Central memory CD4-positive, alpha-beta T cell (primary cell): ENCODE data around the gene RUSF1.
"Not testable (repeated sequence)": the region's sequence is repeated elsewhere in the genome, so short reads cannot be mapped to it uniquely, and the experiment has no call there.

Experiments
- DNase-seq: peaks from one replicate; pipeline ENCODE4 v3.0.0; 2022

The RUSF1 gene

DNA sequence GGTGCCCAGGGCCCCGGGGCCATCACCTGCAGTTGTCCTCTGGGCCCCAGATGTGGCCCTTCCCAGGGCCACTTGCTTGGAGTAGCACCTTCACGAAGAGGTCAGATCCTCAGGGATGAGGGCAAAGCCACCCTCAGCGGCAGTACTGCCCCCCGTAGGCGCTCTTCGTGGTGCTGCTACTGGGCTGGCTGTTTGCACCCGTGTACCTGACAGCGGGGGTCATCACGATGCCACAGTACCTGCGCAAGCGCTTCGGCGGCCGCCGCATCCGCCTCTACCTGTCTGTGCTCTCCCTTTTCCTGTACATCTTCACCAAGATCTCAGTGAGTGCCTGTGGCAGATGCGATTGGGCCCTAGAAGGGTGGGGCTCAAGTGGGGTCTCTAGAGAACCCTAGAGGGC, 22.6 kb downstream of the RUSF1 start:
- no peak for DNase-seq

DNA sequence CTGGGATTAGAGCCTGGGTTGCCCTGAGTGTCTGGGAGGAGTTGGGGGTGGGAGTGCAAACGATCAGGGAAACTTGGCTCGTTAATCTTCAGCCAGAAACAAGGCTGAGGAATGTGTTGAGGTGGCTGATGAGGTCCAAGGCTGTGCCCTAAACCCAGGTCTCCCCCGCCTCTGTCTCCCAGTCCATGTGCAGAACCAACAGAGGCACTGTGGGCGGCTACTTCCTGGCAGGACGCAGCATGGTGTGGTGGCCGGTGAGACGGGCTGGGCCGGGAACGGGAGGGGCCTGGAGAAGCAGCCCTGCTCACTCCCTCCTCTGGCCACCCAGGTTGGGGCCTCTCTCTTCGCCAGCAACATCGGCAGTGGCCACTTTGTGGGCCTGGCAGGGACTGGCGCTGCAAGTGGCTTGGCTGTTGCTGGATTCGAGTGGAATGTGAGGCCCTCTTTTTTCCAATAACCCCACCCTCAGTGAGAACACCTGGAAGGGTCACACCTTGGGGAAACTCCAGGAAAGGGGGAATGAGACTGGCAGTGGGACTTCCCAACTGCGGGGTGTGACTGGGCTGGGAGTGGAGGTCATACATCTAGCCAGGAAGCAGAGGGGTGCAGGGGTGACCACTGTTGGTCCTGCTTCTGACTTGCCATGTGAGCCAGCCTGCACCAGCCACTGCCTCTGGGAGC, 23.6 kb downstream of the RUSF1 start:
- DNase-seq: no peak

DNA sequence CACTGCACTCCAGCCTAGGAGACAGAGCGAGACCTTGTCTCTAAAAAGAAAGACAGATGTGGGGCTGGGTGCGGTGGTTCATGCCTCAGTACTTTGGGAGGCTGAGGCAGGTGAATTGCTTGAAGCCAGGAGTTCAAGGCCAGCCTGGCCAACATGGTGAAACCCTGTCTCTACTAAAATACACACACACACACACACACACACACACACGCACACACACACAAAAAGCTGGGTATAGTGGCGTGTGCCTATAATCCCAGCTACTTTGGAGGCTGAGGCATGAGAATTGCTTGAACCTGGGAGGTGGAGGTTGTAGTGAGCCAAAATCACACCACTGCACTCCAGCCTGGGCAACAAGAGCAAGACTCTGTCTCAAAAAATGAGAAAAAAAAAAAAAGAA, 24.1 kb downstream of the RUSF1 start:
- not testable (repeated sequence) for DNase-seq

DNA sequence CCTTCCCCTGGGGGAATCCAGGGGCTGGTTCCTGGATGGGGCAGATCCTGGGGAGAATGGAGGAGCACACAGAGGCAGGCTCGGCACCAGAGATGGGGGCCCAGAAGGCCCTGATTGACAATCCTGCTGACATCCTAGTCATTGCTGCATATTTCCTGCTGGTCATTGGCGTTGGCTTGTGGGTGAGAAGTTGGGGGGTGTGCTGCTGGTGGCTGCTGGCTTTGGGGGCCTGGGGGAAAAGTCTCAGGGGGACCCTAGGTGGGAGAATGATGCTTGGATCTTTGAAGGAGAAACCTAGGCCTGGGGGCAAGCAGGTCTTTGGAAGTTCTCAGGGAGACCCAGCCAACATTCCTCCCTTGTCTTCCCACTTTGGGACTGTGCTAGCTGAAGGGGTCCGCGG, 25.1 kb downstream of the RUSF1 start, which contains the start of gene SLC5A2:
Gene SLC5A2, plus strand, starts transcription at position 43 of the 400 bp plus-strand sequence. Its CDS starts 14 bp downstream, at position 57.
- DNase-seq: no peak

DNA sequence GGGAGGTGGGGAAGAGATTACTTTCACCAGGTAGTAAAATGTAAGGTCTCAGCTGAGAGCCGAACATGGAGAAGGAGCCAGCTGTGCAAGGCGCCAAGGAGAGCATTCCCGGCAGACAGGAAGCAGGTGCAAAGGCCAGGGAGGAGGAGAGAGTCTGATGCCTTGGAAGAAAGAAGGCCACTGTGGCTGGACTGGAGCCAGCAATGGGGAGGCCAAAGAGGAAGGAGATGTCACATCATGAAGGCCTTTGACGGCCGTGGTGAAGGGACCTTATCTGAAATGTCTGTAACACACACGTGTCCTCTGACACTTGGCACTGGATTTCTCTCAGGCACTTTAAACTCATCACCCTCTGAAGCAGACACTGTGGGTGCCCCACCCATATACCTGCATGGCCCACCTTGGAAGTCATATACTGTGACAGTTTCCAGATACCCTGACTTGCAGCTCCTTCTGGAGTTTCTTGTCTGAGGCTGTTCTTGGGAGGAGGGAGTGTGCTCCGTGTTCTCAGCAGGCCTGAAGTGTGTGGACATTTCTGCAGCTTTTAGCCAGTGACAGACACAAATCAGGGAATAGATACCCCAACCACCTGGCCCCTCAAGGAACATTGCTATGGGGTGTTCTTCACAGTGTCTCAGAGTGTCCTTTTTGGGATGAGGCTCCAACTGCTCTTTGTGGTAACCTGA, 27.2 kb downstream of the RUSF1 start:
- no peak for DNase-seq

DNA sequence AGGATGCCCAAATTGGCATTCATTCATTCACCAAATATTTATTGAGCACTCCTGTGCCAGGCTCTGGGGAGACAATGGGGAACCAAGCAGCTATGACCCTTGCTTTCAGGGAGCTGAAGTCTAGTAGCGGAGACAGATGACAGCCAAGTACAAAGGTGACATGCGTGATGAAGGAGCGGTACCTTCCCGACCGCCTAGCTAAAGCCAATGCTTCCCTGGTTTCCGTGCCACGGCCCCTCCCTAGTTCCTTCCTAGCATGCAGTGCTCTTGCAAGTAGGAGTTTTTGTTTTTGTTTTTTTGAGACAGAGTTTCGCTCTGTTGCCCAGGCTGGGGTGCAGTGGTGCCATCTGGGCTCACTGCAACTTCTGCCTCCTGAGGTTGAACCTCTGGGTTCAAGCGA, 28.4 kb downstream of the RUSF1 start:
- no peak for DNase-seq

DNA sequence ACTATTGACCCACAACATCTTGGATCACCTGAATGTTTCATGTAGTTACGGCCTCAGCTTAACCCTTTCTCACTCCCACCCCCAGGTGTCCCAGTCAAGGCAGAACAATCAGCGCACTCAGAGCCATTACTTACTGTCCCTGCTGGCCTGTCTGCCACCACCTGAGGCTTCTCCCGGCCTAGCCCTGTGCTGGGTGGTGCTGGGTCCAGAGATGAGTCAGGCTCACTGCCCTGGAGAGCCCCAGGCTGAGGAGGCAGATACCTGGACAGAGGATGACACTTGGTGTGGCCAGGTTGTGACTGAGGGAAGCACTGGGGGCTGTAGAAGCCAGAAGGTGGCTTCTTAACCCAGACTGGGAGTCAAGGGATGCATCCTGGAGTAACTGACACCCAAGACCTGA, 29.2 kb downstream of the RUSF1 start:
- no peak for DNase-seq

DNA sequence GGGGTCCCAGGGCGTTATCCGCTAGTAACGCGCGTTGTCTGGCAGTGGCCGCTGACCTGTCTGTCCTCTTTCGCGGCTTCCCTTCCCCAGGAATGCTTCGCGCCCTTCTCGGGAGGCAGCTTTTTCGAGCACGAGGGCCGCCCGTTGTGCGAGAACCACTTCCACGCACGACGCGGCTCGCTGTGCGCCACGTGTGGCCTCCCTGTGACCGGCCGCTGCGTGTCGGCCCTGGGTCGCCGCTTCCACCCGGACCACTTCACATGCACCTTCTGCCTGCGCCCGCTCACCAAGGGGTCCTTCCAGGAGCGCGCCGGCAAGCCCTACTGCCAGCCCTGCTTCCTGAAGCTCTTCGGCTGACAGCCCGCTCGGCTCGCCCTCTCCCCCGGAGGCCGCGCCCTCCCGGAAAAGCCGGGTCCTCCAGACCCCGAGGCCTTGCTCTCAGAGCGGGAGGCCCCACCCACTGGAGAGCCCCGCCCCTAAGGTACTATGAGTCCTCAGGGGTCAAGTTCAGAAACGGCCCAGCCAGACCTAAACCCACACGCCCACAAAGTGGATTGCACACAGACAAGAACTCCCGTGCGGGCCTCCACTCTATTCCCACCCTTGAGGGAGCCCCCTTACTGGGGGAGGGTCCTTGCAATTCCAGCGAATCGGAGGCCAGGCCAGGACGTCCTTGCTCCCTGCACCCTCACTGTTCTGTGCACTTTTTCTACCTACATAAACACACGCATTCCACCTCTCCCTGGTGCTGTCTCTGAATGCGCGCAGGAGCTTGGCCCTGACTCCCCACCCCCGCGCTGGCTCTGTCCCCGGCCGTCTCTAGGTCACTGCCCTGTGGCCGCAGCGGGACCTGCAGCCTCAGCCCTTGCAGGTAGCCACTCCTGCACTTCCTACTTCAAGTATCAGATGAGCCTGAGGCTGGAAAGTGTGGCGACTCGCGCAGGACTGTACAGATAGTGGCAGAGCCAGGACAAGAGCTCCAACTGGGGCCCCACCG, 30.7 kb downstream of the RUSF1 start:
- DNase-seq: no peak

DNA sequence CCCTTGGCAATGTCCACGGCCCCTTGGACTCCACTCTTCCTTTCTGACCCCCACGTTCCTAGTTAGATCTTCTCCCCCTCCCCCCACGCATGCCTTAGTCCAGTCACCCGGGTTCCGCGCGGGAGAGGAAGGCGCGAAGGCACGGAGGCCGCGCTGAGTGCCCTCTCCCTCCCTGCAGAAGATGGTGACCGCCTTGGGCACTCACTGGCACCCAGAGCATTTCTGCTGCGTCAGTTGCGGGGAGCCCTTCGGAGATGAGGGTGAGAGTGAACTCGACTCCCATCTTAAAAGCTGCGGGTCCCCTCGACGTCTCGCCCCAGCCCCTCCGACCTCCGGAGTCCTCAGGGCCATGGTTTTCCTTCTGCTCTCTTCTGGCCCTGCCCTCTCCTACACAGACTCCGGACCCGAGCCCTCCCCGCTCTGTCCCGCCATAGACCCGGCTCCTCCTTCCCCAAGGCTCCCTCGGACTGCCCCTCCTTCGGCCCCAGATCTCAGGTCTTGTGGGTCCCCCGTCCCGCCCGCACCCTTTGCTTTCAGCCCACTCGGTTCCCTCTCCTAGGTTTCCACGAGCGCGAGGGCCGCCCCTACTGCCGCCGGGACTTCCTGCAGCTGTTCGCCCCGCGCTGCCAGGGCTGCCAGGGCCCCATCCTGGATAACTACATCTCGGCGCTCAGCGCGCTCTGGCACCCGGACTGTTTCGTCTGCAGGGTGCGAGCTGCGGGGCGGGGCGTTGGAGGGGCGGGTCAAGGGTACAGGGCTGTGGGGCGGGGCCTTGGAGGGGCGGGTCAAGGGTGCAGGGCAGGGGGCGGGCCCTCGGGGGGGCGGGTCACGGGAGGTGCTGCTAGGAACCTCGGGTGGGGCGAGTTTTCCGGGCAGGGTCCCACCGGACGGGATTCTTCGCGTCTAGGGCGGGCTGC, 31.6 kb downstream of the RUSF1 start:
- peak; percentile 70 for DNase-seq

DNA sequence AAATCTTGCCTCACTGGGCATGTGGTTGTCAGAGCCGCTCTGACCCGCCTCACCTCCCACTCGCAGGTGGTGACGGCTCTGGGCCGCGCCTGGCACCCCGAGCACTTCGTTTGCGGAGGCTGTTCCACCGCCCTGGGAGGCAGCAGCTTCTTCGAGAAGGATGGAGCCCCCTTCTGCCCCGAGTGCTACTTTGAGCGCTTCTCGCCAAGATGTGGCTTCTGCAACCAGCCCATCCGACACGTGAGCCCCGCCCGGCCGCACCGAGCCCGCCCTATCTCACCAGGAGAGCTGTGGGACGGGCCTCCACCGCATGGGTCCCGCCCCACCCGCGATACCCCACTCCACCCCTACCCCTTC, 32.3 kb downstream of the RUSF1 start:
- no peak for DNase-seq

DNA sequence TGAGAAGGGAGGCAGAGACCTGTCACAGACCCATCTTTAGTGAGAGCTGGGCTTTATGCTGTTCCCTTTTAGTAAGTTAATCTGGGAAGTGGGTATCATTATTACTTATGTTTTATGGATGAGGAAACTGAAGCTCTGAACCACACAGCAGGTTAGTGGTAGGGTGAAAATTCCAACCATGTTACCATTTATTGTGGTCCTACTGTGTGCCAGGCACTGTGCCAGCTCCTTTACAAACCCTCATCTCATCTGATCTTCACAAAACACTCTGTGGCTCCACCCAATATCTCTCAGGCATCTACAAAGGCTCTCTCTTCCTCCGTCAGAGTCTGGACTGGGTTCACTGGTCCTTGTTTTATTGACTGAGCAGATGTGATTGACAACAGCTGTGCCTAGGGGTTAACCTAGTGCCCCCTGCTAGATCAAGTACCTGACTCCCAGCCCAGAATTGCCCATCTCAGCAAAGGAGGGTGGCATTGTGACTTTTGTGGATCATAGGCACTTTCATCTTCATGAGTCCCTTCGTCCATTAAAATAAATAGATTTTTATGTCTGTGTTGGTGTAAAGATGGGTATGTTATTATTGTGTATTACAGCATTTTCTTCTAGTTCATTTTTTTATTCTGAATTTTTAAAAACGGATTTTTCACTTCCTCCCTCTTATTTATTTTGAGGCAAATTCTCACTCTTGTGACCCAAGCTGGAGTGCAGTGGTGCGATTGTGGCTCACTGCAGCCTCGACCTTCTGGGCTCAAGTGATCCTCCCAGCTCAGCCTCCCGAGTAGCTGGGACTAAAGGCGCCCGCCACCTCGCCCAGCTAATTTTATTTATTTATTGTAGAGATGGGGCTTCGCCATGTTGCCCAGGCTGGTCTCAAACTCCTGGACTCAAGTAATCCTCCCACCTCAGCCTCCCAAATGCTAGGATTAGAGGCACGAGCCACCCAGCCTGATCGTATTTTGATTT, 33.1 kb downstream of the RUSF1 start:
- DNase-seq: no peak

DNA sequence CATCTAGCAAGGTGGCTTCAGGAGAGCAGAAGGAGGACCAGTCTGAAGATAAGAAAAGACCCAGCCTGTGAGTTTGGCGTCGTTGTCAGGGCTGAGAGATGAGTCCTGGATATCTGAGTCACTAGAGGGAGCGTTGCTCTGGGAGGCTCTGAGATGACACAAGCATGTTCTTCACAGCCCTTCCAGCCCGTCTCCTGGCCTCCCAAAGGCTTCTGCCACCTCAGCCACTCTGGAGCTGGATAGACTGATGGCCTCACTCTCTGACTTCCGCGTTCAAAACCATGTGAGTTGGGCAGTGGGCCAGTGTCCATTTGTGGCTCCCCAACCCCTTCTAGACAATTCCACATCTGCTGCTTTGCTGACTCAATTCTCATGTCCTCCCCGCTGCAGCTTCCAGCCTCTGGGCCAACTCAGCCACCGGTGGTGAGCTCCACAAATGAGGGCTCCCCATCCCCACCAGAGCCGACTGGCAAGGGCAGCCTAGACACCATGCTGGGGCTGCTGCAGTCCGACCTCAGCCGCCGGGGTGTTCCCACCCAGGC, 33.9 kb downstream of the RUSF1 start:
- no peak for DNase-seq

DNA sequence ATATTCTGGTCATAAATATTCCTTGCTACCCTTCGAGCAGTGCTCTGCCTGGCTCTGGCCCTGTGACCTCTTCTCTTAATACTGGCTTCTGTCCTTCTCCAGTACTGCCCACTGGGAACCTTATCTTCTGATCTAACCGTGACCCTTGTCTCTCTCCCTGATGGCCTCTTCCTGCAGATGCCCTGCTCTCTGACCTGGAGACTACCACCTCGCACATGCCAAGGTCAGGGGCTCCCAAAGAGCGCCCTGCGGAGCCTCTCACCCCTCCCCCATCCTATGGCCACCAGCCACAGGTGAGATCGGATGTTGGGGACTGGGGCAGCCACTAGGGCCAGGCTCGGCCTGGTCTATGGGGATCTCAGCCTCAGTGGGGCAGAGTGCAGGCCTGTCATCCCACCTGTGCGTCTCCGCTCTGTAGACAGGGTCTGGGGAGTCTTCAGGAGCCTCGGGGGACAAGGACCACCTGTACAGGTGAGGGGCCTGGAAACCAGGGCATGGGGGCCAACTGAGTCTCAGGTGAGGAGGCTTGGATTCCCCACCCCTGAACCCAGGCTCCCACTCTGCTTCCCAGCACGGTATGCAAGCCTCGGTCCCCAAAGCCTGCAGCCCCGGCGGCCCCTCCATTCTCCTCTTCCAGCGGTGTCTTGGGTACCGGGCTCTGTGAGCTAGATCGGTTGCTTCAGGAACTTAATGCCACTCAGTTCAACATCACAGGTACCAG, 34.8 kb downstream of the RUSF1 start:
- no peak for DNase-seq

DNA sequence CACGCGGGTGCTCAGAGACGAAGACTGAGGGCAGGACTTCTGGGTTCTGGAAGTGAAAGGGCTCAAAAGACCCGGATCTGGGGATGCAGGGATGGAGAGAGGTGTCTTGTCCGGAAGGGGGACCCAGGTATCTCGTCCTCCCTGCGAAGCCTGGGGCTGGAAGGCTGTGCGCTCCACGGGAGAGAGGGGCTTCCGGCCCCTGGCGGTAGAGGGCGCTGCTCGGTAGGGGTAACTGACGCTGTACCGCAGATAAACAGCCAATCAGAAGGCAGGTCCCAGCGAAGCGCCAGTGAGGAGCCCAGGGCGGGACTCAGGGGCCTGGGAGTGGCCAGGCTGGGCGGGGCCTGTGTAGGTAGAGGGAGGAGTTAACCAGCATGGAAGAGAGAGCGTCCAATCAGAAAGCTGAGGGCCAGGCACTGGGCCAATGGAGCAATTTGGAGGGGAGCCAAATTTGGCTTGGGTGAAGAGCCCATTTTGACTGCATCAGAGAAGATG, 35.4 kb downstream of the RUSF1 start:
- peak; percentile 19 for DNase-seq

DNA sequence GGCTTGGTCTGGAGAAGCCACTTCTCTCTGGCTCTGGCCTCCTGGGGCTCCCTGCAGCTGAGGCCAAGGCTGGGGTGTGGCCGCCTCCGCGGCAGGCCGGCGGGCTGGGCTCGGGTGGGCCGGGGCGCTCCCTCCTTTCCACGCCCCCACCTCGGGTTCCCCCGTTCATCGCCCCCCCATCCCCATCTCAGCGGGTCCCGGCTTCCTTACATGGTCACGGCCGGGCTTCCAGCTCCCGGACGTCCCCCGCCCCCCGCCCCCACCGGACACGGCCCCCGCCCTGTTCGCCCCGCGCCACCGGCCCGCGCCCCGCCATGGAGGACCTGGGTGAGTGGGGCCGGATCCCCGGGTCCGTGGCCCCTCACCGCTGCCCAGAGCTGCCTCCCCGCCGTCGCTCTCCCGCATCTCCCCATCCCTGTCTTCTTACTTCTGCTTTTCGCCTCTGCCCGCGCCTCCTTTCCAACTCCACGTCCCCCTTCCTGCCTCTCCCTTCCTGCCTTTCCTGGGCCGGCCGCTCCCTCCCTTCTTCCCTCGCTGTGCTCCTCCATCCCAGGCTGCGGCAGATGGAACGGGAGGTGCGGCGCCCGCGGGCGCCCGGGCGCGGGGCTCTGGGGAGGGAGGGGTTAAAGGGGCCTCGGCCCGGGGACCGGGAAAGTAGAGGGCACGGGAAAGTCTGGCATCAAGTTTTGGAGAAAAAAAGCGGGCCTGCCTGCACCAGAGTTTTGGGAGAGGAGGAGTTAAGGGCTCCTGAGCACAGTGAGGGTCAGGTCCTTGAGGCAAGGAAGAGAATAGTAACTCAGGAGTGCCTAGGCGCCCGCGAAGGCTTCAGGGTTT, 36.1 kb downstream of the RUSF1 start, which contains the start of gene TGFB1I1:
Gene TGFB1I1, plus strand, starts transcription at position 278 of the 834 bp plus-strand sequence. Its CDS starts 37 bp downstream, at position 315.
- no peak for DNase-seq

DNA sequence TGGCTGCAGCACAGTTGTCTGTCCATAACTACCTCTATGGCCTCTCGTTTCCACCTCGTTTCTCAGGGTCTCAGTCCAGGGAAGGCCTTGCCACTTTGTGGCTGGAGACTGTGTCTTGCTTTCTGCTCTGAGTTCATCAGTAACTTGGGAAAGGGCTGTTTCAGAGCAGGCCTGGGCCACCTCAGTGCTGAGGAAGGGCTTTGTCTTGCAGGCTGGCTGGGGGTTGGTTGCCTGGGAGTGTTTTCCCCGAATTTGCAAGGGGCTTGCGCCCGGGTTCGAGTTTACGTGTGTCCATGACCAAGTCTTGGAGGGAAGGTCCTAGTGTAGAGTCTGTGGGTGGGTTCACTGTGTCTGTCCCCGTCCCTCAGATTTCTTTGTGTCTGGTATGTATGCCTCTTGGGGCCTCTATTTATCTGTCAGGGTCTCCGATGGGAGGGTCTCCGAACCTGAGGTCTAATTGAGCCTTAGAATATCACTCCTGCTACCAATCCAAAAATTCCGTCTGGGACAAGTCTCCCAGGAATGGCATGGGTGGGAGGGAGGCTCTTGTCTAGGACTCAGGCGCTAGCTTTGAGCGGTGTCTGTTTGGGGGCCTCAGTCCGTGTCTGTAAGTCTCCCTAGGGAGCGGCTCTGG, 36.8 kb downstream of the RUSF1 start:
- DNase-seq: no peak

DNA sequence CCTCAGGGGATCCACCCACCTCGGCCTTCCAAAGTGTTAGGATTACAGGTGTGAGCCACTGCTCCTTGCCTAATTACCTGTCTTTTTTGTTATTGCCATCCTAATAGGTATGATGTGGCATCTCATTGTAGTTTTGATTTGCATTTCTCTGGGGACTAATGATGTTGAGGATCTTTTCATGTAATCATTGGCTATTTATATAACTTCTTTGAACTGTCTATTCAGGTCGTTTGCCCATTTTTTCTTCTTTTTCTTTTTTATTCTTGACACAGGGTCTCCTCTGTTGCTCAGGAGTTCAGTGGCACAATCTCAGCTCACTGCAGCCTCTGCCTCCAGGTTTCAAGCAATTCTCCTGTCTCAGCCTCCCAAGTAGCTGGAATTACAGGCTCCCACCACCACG, 37.6 kb downstream of the RUSF1 start:
- DNase-seq: no peak

DNA sequence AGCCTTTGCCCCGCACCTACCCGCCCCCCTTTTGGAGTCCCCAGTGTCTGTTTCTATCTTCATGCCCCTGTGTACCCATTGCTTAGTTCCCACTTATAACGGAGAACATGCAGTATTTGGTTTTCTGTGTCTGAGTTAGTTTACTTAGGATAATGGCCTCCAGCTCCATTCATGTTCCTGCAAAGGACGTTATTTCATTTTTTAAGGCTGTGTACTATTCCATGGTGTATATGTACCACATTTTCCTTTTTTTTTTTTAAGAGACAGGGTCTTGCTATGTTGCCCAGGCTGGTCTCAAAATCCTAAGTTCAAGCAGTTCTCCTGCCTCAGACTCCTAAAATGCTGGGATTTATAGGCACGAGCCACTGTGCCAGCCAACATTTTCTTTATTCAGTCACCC, 40.3 kb downstream of the RUSF1 start:
- DNase-seq: no peak
